Liver (tissue), 9 donors: Measurements from ENCODE around the gene EMILIN3. TPM values are rescaled to one million over a fixed set of nuclear protein-coding genes. Genes with fewer than 3 reads are reported as not detected.

Experiments
- DNase-seq: peaks from one replicate; pipeline ENCODE4 v3.0.0-alpha.2; 2017; ENCODE audit warnings: low spot score
- H3K27ac ChIP-seq, 2 donors: one replicate each; pipeline ENCODE4 v1.7.0; 2013; ENCODE audit warnings: inconsistent platforms in 2 of 2, low read length in 2 of 2, control low read depth in 1 of 2, low read depth in 1 of 2, mild to moderate bottlenecking in 1 of 2
- H3K27me3 ChIP-seq, 4 donors: one replicate each; pipeline versions ENCODE4 v1.6.1 to v1.7.0; 2013; ENCODE audit warnings: low read length in 3 of 4, inconsistent platforms in 1 of 4, mild to moderate bottlenecking in 1 of 4, moderate library complexity in 1 of 4; ENCODE audit not compliant: control insufficient read depth in 4 of 4, insufficient read depth in 4 of 4
- H3K36me3 ChIP-seq, 4 donors: one replicate each; pipeline versions ENCODE4 v1.6.1 to v1.7.0; 2013; ENCODE audit warnings: low read length in 3 of 4, mild to moderate bottlenecking in 3 of 4, low read depth in 1 of 4, moderate library complexity in 1 of 4; ENCODE audit not compliant: control insufficient read depth in 4 of 4, insufficient read depth in 3 of 4
- H3K4me1 ChIP-seq, 4 donors: one replicate each; pipeline versions ENCODE4 v1.6.1 to v1.7.0; 2013; ENCODE audit warnings: low read length in 3 of 4, mild to moderate bottlenecking in 3 of 4, moderate library complexity in 1 of 4; ENCODE audit not compliant: control insufficient read depth in 4 of 4, insufficient read depth in 4 of 4
- H3K4me3 ChIP-seq, 3 donors: one replicate each; pipeline versions ENCODE4 v1.6.1 to v1.7.0; 2013; ENCODE audit warnings: low read length in 3 of 3, control low read depth in 1 of 3, low read depth in 1 of 3, mild to moderate bottlenecking in 1 of 3
- H3K9ac ChIP-seq, 2 donors: one replicate each; pipeline ENCODE4 v1.7.0; 2013; ENCODE audit warnings: low read length in 2 of 2, mild to moderate bottlenecking in 2 of 2, moderate library complexity in 2 of 2, control low read depth in 1 of 2, low read depth in 1 of 2
- H3K9me3 ChIP-seq, 4 donors: one replicate each; pipeline versions ENCODE4 v1.6.1 to v1.7.0; 2013; ENCODE audit warnings: low read length in 3 of 4; ENCODE audit not compliant: control insufficient read depth in 4 of 4
- CTCF ChIP-seq: fragments of 150-350 bp; IDR thresholded peaks from 2 replicates; pipeline ENCODE4 v1.5.1; 2017; ENCODE audit warnings: improper control_type of control experiment, low read depth, low read length; ENCODE audit not compliant: missing input control
- EGR1 ChIP-seq, 2 donors: IDR thresholded peaks; 2 replicates each; pipeline ENCODE4 v1.6.1; 2016 to 2018; ENCODE audit warnings: antibody characterized with exemption in 2 of 2, low read depth in 2 of 2
- FOXA1 ChIP-seq: IDR thresholded peaks from 2 replicates; pipeline ENCODE4 v1.6.1; 2016; ENCODE audit warnings: antibody characterized with exemption
- FOXA2 ChIP-seq: IDR thresholded peaks from 2 replicates; pipeline ENCODE4 v1.6.1; 2016; ENCODE audit warnings: antibody characterized with exemption
- GABPA ChIP-seq, 2 donors: IDR thresholded peaks in 1 of 2; conservative IDR thresholded peaks in 1 of 2; 2 replicates each; pipeline ENCODE4 v1.6.1; 2016; ENCODE audit warnings: antibody characterized with exemption in 2 of 2, mild to moderate bottlenecking in 1 of 2, moderate library complexity in 1 of 2
- HNF4A ChIP-seq, 2 donors: conservative IDR thresholded peaks; 2 replicates each; pipeline ENCODE4 v1.6.1; 2016; ENCODE audit warnings: antibody characterized with exemption in 2 of 2, mild to moderate bottlenecking in 2 of 2
- HNF4G ChIP-seq: IDR thresholded peaks from 2 replicates; pipeline ENCODE4 v1.6.1; 2016; ENCODE audit warnings: antibody characterized with exemption
- JUND ChIP-seq, 2 donors: IDR thresholded peaks; 2 replicates each; pipeline ENCODE4 v1.6.1; 2016; ENCODE audit warnings: antibody characterized with exemption in 2 of 2
- MAX ChIP-seq: IDR thresholded peaks from 2 replicates; pipeline ENCODE4 v1.6.1; 2016; ENCODE audit warnings: antibody characterized with exemption
- NR2F2 ChIP-seq: IDR thresholded peaks from 2 replicates; pipeline ENCODE4 v1.6.1; 2016; ENCODE audit warnings: antibody characterized with exemption
- RAD21 ChIP-seq, 2 donors: IDR thresholded peaks; 2 replicates each; pipeline ENCODE4 v1.6.1; 2016; ENCODE audit warnings: antibody characterized with exemption in 2 of 2, mild to moderate bottlenecking in 2 of 2
- RXRA ChIP-seq, 2 donors: IDR thresholded peaks; 2 replicates each; pipeline ENCODE4 v1.6.1; 2017 to 2018; ENCODE audit warnings: antibody characterized with exemption in 2 of 2, mild to moderate bottlenecking in 1 of 2
- SP1 ChIP-seq: IDR thresholded peaks from 2 replicates; pipeline ENCODE4 v1.6.1; 2018; ENCODE audit warnings: antibody characterized with exemption, mild to moderate bottlenecking
- TAF1 ChIP-seq: conservative IDR thresholded peaks from 2 replicates; pipeline ENCODE4 v1.6.1; 2016; ENCODE audit warnings: antibody characterized with exemption, mild to moderate bottlenecking
- YY1 ChIP-seq: IDR thresholded peaks from 2 replicates; pipeline ENCODE4 v1.6.1; 2016; ENCODE audit warnings: antibody characterized with exemption, mild to moderate bottlenecking
- ZBTB33 ChIP-seq: IDR thresholded peaks from 2 replicates; pipeline ENCODE4 v1.6.1; 2016; ENCODE audit warnings: antibody characterized with exemption
- WGBS: extraction: QIAGEN DNeasy Blood & Tissue Kit; methylation state at CpG from one replicate; pipeline ENCODE4 v1.1.7; 2013; 5-methylcytosine and 5-hydroxymethylcytosine counted together
- polyA plus RNA-seq, 2 donors: library from polyadenylated mRNA; stranded (reverse) in 1 of 2; unstranded in 1 of 2; fragments of 200-250 nt in 1 of 2; fragments of >200 nt in 1 of 2; fragmentation: Nextera tagmentation in 1 of 2; extraction: Ambion mirVana in 1 of 2; gene quantifications; one replicate each; pipeline versions ENCODE4 v1.2.1 to v1.2.3, GENCODE V29; 2013 to 2015
- total RNA-seq, 2 donors: library from RNA; depleted of rRNA; stranded (reverse); fragments of >200 nt; gene quantifications; one replicate each; pipeline ENCODE4 v1.2.3, GENCODE V29; 2014
- TF ChIP-seq, protein P1 (sequence below): IDR thresholded peaks from 2 replicates; pipeline ENCODE4 v1.6.1; 2016; ENCODE audit warnings: antibody characterized with exemption
- TF ChIP-seq, protein P2 (sequence below): IDR thresholded peaks from 2 replicates; pipeline ENCODE4 v1.6.1; 2016; ENCODE audit warnings: antibody characterized with exemption, mild to moderate bottlenecking
- donor health status: healthy.
- donor health status: healthy.
- donor health status: healthy.
- donor health status: healthy.
- donor health status: healthy.

EMILIN3 gene
- total and polyA plus RNA-seq, 4 donors, result 0.05 to 0.79 (median 0.17) TPM; not detected in 1

DNA sequence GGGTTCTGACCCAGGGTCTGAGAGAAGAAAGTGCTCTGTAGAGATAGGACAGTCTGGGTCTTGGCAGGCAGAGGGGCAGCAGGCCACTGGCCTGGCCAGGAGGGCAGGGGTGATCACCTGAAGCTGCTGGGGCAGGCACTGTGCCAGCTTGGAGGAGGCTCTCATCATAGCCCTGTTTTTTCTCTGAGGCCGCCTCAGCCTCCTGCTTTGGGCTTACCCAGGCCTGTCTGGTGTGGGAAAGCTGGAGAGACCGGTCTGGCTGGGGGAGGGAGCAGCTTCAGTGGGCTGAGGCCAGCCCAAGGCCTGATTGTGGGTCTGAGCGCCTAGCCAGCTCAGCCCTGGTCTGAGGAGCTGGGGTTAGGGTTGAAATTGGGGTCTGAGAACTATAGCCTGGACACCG is 22.1 kb downstream of the EMILIN3 start (continued):
- TF ChIP-seq MAX (no peak), YY1 (no peak), RXRA (IDR thresholded peaks at IDR 0.05) (no peak)

- no peak for DNase-seq
- Histone ChIP-seq H3K4me3 (no peak overlapping the region), H3K36me3 (peaks cover 3 to 15% (median 5%) of the 10 kb centered on the region in 4 donors), H3K27me3 (no peaks in the 10 kb centered on the region), H3K9ac (no peak overlapping the region), H3K27ac (no peak overlapping the region), H3K9me3 (no peaks in the 10 kb centered on the region), H3K4me1 (peaks cover 4 to 41% (median 24%) of the 10 kb centered on the region in 4 donors)
- 87% methylated on average over 9 of the region's 9 CpGs for WGBS
- peak; percentile 21 for TF ChIP-seq SP1
- peak; percentile 23 to 75 for TF ChIP-seq HNF4A (conservative IDR thresholded peaks at IDR 0.05)
- peak in 1 of 2 donors; percentile 5 for TF ChIP-seq RAD21 (IDR thresholded peaks at IDR 0.05)
- TF ChIP-seq TAF1, result no peak
These were observed 23.8 kb downstream of the EMILIN3 start for GRCh38 chr20:41342474-41343464.

GRCh38 chr20:41340327-41341055 is 26.1 kb downstream of the EMILIN3 start, which contains the start of gene LPIN3:
TSS of gene LPIN3 (plus strand) at chr20:41340821. CDS start at chr20:41345804, 4,983 bp downstream.
- DNase-seq, result peak; percentile 89
- H3K4me3 ChIP-seq, result peak within 1 kb of the TSS; percentile 38 to 64 (median 50)
- WGBS, result 8% methylated on average over 33 of the region's 33 CpGs
- TF ChIP-seq, protein P1, sequence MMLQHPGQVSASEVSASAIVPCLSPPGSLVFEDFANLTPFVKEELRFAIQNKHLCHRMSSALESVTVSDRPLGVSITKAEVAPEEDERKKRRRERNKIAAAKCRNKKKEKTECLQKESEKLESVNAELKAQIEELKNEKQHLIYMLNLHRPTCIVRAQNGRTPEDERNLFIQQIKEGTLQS, result no peak
- TF ChIP-seq FOXA1, result no peak
- TF ChIP-seq CTCF, result no peak
- peak; percentile 68 for TF ChIP-seq SP1
- TF ChIP-seq YY1, result peak; percentile 60
- no peak for TF ChIP-seq FOXA2
- TF ChIP-seq RAD21 (IDR thresholded peaks at IDR 0.05), result peak; percentile 34 to 42
- TF ChIP-seq MAX, result peak; percentile 44
- no peak for TF ChIP-seq GABPA (IDR thresholded peaks at IDR 0.05 in 1 of 2, conservative IDR thresholded peaks at IDR 0.05 in 1 of 2)
- peak; percentile 63 for TF ChIP-seq NR2F2
- peak; percentile 22 for TF ChIP-seq ZBTB33
- peak in 1 of 2 donors; percentile 28 for TF ChIP-seq RXRA (IDR thresholded peaks at IDR 0.05)
- peak; percentile 68 to 78 for TF ChIP-seq HNF4A (conservative IDR thresholded peaks at IDR 0.05)
- peak; percentile 57 for TF ChIP-seq HNF4G
- no peak for TF ChIP-seq EGR1 (IDR thresholded peaks at IDR 0.05; ENCODE audit: low read depth in 2 of 2)
- TF ChIP-seq TAF1, result no peak
- TF ChIP-seq JUND (IDR thresholded peaks at IDR 0.05), result peak in 1 of 2 donors; percentile 32
- TF ChIP-seq, protein P2, sequence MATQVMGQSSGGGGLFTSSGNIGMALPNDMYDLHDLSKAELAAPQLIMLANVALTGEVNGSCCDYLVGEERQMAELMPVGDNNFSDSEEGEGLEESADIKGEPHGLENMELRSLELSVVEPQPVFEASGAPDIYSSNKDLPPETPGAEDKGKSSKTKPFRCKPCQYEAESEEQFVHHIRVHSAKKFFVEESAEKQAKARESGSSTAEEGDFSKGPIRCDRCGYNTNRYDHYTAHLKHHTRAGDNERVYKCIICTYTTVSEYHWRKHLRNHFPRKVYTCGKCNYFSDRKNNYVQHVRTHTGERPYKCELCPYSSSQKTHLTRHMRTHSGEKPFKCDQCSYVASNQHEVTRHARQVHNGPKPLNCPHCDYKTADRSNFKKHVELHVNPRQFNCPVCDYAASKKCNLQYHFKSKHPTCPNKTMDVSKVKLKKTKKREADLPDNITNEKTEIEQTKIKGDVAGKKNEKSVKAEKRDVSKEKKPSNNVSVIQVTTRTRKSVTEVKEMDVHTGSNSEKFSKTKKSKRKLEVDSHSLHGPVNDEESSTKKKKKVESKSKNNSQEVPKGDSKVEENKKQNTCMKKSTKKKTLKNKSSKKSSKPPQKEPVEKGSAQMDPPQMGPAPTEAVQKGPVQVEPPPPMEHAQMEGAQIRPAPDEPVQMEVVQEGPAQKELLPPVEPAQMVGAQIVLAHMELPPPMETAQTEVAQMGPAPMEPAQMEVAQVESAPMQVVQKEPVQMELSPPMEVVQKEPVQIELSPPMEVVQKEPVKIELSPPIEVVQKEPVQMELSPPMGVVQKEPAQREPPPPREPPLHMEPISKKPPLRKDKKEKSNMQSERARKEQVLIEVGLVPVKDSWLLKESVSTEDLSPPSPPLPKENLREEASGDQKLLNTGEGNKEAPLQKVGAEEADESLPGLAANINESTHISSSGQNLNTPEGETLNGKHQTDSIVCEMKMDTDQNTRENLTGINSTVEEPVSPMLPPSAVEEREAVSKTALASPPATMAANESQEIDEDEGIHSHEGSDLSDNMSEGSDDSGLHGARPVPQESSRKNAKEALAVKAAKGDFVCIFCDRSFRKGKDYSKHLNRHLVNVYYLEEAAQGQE, result peak; percentile 65
- peak within 1 kb of the TSS; percentile 38 to 64 for H3K27ac ChIP-seq
- no peaks in the 10 kb centered on the region for H3K27me3 ChIP-seq
- peaks cover 4 to 41% (median 24%) of the 10 kb centered on the region in 4 donors for H3K4me1 ChIP-seq
- H3K9me3 ChIP-seq, result no peaks in the 10 kb centered on the region
- no peaks in the 10 kb centered on the region for H3K36me3 ChIP-seq
- peak within 1 kb of the TSS in 1 of 2 donors; percentile 39 for H3K9ac ChIP-seq
